ENCODE measurements around the gene KIF4B.
A peak's percentile ranks its signal among the peaks of the same experiment; 100 is the strongest.
"Not testable (repeated sequence)": the region's sequence is repeated elsewhere in the genome, so short reads cannot be mapped to it uniquely, and the experiment has no call there.

The KIF4B gene

DNA sequence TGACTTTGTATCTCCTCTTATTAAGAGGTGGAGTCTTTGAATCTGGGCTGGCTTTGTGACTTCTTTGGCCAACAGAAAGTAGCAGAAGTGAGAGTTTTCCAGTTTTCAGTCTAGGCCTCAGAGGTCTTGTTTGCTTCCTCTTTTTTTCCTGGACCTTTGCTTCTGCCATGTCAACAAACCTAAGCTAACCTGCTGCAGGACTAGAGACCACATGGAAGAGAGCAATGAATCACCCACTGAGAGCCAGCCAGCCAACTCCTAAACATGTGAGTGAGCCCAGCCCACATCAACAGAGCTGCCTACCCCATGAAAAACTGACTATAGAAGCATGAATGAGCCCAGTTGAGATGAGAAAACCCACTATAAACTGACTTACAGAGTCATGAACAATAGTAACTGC, 42.8 kb upstream of the KIF4B start:
- no peak for DNase-seq (ENCODE audit: low spot score)
- in situ Hi-C loops (cut with MboI; ENCODE audit: low sequenced_read_pairs, unreplicated experiment) = no loop called here
- TF ChIP-seq, protein P1, sequence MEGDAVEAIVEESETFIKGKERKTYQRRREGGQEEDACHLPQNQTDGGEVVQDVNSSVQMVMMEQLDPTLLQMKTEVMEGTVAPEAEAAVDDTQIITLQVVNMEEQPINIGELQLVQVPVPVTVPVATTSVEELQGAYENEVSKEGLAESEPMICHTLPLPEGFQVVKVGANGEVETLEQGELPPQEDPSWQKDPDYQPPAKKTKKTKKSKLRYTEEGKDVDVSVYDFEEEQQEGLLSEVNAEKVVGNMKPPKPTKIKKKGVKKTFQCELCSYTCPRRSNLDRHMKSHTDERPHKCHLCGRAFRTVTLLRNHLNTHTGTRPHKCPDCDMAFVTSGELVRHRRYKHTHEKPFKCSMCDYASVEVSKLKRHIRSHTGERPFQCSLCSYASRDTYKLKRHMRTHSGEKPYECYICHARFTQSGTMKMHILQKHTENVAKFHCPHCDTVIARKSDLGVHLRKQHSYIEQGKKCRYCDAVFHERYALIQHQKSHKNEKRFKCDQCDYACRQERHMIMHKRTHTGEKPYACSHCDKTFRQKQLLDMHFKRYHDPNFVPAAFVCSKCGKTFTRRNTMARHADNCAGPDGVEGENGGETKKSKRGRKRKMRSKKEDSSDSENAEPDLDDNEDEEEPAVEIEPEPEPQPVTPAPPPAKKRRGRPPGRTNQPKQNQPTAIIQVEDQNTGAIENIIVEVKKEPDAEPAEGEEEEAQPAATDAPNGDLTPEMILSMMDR (IDR thresholded peaks at IDR 0.05; ENCODE audit: borderline replicate concordance, control extremely low read depth, extremely low read depth, insufficient read depth, missing control alignments) = no peak

DNA sequence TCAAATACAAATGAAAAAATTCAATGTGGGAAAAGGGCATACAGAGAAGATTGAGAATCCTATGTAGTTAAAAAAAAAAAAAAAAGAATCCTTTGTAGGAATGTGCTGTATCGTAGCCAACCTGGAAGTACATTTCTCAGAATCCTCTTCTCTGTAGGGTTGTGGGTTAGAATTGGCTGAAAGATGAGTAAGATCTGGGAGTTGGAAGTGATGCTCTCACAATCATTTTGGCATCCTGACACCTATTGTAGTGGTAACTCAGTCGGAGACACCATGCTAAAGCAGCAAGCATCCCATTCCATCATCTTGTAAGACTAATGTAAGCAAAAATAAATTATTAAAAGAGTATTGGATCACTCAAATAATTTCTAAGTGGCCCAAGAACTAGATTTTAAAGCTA, 42.1 kb upstream of the KIF4B start:
- TF ChIP-seq, protein P1 (IDR thresholded peaks at IDR 0.05; ENCODE audit: borderline replicate concordance, control extremely low read depth, extremely low read depth, insufficient read depth, missing control alignments) = no peak
- in situ Hi-C loops (cut with MboI; ENCODE audit: low sequenced_read_pairs, unreplicated experiment) = no loop called here
- DNase-seq (ENCODE audit: low spot score) = no peak

DNA sequence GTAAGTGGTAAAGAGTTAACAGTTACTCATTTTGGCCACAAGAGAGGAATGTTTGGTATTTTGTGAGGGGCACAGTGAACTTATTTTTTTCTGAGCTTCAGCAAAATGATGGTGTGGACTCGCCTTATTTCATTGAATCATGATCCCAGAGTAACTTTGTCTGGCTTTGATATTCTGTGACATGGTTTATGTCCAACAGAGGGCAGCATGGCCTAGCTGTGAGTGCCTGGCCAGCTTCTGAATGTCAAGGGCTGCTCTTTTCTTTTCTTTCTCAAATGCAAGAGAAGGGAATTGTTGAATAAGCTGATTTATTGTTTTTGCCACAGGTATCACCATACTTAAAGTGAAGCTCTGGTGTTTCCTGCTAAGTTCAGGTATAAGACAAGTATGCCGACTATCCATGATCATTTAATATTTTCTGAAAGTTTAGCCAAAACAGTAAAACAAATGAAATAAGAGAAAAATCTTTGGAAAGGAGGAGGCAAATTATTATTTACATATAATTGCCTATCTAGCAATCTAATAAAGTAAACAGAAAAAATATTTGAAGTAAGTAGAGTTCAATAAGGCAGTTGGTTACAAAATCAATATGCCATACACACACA, 41.0 kb upstream of the KIF4B start:
- TF ChIP-seq, protein P1 (IDR thresholded peaks at IDR 0.05; ENCODE audit: borderline replicate concordance, control extremely low read depth, extremely low read depth, insufficient read depth, missing control alignments) = peak; percentile 56
- DNase-seq (ENCODE audit: low spot score) = no peak
- in situ Hi-C loops (cut with MboI; ENCODE audit: low sequenced_read_pairs, unreplicated experiment) = no loop called here

DNA sequence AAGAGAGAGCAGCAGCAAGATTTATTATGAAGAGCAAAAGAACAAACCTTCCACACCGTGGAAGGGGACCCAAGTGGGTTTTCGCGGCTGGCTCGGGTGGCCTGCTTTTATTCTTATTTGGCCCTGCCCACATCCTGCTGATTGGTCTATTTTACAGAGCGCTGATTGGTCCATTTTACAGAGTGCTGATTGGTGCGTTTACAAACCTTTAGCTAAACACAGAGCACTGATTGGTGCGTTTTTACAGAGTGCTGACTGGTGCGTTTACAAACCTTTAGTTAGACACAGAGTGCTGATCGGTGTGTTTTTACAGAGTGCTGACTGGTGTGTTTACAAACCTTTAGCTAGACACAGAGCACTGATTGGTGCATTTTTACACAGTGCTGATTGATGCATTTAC, 37.5 kb upstream of the KIF4B start:
- DNase-seq (ENCODE audit: low spot score); in situ Hi-C loops (cut with MboI; ENCODE audit: low sequenced_read_pairs, unreplicated experiment): not testable (repeated sequence)

DNA sequence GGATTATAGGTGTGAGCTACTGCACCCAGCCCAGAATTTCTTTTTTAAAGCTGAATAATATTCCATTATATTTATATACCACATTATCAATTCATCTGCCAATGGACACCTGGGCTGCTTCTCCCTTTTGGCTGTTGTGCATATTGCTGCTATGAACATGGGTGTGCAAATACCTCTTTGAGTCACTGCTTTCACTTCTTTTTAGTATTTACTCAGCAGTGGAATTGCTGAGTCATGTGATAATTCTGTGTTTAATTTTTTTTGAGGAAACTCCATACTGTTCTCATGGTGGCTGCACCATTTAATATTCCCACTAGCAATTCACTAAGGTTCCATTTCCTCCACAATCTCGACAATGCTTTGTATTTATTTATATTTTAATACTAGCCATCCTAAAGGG, 36.1 kb upstream of the KIF4B start:
- TF ChIP-seq, protein P1 (IDR thresholded peaks at IDR 0.05; ENCODE audit: borderline replicate concordance, control extremely low read depth, extremely low read depth, insufficient read depth, missing control alignments) = no peak
- in situ Hi-C loops (cut with MboI; ENCODE audit: low sequenced_read_pairs, unreplicated experiment) = no loop called here
- DNase-seq (ENCODE audit: low spot score) = no peak

DNA sequence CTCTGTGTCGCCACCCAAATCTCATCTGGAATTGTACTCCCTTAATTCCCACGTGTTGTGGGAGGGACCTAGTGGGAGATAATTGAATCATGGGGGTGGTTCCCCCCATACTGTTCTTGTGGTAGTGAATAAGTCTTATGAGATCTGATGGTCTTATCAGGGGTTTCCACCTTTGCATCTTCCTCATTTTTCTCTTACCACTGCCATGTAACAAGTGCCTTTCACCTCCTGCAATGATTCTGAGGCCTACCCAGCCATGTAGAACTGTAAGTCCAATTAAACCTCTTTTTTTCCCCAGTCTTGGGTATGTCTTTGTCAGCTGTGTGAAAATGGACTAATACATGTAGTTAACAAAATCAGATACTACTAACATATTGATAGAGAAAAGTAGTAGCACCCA, 35.3 kb upstream of the KIF4B start:
- DNase-seq (ENCODE audit: low spot score); in situ Hi-C loops (cut with MboI; ENCODE audit: low sequenced_read_pairs, unreplicated experiment): not testable (repeated sequence)

DNA sequence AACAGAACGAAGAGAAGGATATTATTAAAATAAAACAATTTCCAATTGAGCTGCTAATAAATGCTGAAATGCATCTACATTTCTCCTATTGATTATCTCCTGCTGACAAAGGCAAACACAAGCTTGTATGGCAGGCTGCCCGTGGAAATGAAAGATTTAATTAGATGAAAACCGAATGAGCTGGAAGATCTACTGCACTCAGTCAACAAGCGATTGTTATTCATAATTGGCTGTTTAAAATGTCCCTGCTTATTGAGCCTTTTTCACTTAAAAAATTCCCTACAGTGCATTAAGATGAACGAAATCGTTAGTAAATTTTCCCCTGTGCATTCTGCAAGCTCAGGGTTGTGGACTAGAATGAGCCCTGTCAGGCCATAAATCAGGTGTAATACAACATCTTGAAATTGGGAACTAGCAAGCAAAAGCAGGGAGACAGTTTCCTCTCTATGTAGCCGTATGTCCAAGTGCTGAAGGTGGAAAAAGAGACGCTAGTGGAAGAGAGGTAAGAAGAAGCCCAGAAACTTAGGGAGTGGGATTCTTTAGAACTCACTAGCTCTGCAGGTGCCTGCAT, 28.5 kb upstream of the KIF4B start:
- no peak for DNase-seq (ENCODE audit: low spot score)
- in situ Hi-C loops (cut with MboI; ENCODE audit: low sequenced_read_pairs, unreplicated experiment) = no loop called here
- TF ChIP-seq, protein P1 (IDR thresholded peaks at IDR 0.05; ENCODE audit: borderline replicate concordance, control extremely low read depth, extremely low read depth, insufficient read depth, missing control alignments) = no peak

DNA sequence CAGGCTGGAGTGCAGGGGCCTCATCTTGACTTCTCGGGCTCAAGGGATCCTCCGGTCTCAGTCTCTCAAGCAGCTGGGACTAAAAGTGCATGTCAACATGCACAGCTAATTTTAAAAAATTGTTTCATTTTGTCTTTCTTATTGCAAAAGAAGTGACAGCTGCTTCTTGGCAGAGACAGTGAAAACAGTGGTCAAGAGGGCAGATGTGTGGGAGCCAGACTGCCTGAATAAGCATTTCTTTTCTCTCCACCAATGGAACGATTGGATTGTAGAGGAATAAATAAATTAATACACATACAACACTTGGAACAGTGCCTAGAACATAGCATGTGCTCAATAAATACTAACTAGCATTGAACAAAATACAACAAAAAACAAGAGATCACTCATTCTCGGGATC, 27.4 kb upstream of the KIF4B start:
- TF ChIP-seq, protein P1 (IDR thresholded peaks at IDR 0.05; ENCODE audit: borderline replicate concordance, control extremely low read depth, extremely low read depth, insufficient read depth, missing control alignments) = no peak

More for the DNA sequence above, 27.4 kb upstream of the KIF4B start:
- DNase-seq (ENCODE audit: low spot score) = no peak
- in situ Hi-C loops (cut with MboI; ENCODE audit: low sequenced_read_pairs, unreplicated experiment) = no loop called here
